Ascending aorta (tissue), 2 donors: ENCODE measurements around the gene AIFM3. TPM values are rescaled to one million over a fixed set of nuclear protein-coding genes. Genes with fewer than 3 reads are reported as not detected.

ENCODE experiments used
- DNase-seq, 2 donors: peaks; one replicate each; pipeline ENCODE4 v3.0.0-alpha.2; 2019; ENCODE audit warnings: low spot score in 2 of 2
- H3K27ac ChIP-seq, 2 donors: fragments of 200-600 bp; sonication (generic); one replicate each; pipeline ENCODE4 v1.5.1; 2016 to 2017; ENCODE audit warnings: mild to moderate bottlenecking in 1 of 2
- H3K27me3 ChIP-seq: fragments of 200-600 bp; sonication (generic); one replicate; pipeline ENCODE4 v1.5.1; 2017
- H3K36me3 ChIP-seq, 2 donors: fragments of 200-600 bp; sonication (generic); one replicate each; pipeline ENCODE4 v1.5.1; 2016
- H3K4me1 ChIP-seq, 2 donors: fragments of 200-600 bp; sonication (generic); one replicate each; pipeline ENCODE4 v1.5.1; 2016 to 2017; ENCODE audit warnings: mild to moderate bottlenecking in 1 of 2
- H3K4me3 ChIP-seq, 2 donors: fragments of 200-600 bp; sonication (generic); one replicate each; pipeline ENCODE4 v1.5.1; 2016 to 2017; ENCODE audit warnings: mild to moderate bottlenecking in 1 of 2
- H3K9me3 ChIP-seq, 2 donors: fragments of 200-600 bp; sonication (generic); one replicate each; pipeline ENCODE4 v1.5.1; 2016
- intact Hi-C: fragments of 100-400 bp; cut with DNase I; formaldehyde crosslinking; loops from one replicate; pipeline ENCODE4 v1.15.1; 2023
- total RNA-seq: library from RNA; depleted of rRNA; stranded (reverse); fragments of >200 nt; gene quantifications from one replicate; pipeline ENCODE4 v1.1.0, GENCODE V29; 2016
- TF ChIP-seq, protein P1 (sequence below), 3 experiments: fragments of 200-600 bp in 2 of 3; fragments of 450-650 bp in 1 of 3; sonication (generic) in 2 of 3; IDR thresholded peaks; one replicate each; pipeline ENCODE4 v1.5.1; 2016 to 2019; ENCODE audit warnings: antibody characterized with exemption in 3 of 3, mild to moderate bottlenecking in 1 of 3, moderate library complexity in 1 of 3

The AIFM3 gene
- total RNA-seq, 1 donor from 2014 or later: not detected

DNA sequence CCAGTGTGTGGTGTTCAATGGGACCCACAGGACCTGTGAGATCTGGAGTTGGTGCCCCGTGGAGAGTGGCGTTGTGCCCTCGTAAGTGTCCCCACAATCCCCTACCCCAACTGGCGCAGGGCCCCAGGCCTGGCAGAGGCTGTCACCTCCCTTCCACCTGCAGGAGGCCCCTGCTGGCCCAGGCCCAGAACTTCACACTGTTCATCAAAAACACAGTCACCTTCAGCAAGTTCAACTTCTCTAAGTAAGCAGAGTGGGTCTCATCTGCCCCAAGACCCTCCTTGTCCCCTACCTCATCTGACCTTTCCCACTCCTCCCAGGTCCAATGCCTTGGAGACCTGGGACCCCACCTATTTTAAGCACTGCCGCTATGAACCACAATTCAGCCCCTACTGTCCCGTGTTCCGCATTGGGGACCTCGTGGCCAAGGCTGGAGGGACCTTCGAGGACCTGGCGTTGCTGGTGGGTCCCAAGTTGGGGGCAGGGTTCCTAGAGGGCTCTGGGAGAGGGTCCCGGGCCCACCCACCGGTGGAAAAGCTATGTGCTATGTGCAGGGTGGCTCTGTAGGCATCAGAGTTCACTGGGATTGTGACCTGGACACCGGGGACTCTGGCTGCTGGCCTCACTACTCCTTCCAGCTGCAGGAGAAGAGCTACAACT, 56.0 kb downstream of the AIFM3 start:
- no peaks in the 10 kb centered on the region for H3K4me1 ChIP-seq
- no peaks in the 10 kb centered on the region for H3K27me3 ChIP-seq
- H3K4me3 ChIP-seq: no peak overlapping the region
- H3K27ac ChIP-seq: no peak overlapping the region
- H3K9me3 ChIP-seq: no peaks in the 10 kb centered on the region
- intact Hi-C loops: no loop called here
- H3K36me3 ChIP-seq: no peaks in the 10 kb centered on the region
- no peak for DNase-seq
- TF ChIP-seq, protein P1, sequence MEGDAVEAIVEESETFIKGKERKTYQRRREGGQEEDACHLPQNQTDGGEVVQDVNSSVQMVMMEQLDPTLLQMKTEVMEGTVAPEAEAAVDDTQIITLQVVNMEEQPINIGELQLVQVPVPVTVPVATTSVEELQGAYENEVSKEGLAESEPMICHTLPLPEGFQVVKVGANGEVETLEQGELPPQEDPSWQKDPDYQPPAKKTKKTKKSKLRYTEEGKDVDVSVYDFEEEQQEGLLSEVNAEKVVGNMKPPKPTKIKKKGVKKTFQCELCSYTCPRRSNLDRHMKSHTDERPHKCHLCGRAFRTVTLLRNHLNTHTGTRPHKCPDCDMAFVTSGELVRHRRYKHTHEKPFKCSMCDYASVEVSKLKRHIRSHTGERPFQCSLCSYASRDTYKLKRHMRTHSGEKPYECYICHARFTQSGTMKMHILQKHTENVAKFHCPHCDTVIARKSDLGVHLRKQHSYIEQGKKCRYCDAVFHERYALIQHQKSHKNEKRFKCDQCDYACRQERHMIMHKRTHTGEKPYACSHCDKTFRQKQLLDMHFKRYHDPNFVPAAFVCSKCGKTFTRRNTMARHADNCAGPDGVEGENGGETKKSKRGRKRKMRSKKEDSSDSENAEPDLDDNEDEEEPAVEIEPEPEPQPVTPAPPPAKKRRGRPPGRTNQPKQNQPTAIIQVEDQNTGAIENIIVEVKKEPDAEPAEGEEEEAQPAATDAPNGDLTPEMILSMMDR (IDR thresholded peaks at IDR 0.05): no peak

DNA sequence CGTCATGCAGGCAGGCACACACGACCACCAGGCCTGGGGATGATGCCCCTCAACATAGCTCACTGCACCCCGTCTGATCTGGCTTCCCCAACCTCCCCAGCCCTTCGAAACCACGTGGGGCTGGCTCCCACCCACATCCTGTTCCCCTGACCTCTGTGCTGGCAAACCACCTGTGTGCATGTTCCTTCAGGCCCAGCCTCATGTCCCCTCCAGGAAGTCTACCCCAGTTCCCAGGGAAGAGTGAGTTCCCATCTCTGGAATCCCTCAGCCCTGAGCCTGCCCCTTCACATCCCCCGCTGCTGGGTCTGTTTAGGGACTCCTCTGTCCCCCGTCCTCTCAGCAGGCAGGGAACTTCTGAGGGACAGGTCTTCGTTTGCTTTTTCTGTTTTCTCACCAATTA, 58.2 kb downstream of the AIFM3 start:
- no peak overlapping the region for H3K27ac ChIP-seq
- H3K36me3 ChIP-seq: no peaks in the 10 kb centered on the region
- no peak for DNase-seq
- no peaks in the 10 kb centered on the region for H3K4me1 ChIP-seq
- TF ChIP-seq, protein P1 (IDR thresholded peaks at IDR 0.05): no peak
- H3K9me3 ChIP-seq: no peaks in the 10 kb centered on the region
- H3K4me3 ChIP-seq: no peak overlapping the region
- intact Hi-C loops: no loop called here
- no peaks in the 10 kb centered on the region for H3K27me3 ChIP-seq

DNA sequence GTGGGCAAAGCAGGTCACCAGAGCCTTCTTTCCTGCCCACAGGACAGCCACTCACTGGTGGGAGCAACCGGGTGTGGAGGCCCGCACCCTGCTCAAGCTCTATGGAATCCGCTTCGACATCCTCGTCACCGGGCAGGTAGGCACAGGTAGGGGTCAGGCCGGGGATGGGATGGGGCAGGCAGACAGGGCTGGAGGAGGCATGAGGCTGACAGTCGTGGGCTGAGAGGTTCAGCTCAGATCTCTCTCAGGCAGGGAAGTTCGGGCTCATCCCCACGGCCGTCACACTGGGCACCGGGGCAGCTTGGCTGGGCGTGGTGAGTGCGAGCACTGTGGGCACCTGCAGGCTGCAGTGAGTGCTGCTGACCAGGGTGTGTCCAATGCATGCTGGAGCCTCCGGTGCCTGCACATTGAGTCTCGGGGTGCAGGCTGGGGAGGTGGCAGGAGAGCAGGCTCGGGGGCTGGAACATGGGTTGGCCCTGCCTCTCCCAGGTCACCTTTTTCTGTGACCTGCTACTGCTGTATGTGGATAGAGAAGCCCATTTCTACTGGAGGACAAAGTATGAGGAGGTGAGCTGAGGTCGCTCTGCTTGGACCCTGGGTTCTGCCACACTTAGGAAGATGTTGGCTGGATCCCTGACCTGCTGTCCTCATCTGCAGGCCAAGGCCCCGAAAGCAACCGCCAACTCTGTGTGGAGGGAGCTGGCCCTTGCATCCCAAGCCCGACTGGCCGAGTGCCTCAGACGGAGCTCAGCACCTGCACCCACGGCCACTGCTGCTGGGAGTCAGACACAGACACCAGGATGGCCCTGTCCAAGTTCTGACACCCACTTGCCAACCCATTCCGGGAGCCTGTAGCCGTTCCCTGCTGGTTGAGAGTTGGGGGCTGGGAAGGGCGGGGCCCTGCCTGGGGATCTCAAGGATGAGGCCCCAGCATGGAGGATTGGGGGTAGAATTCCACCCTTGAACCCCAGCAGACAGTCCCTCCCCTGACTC, 59.0 kb downstream of the AIFM3 start:
- no peak overlapping the region for H3K27ac ChIP-seq
- DNase-seq: no peak
- intact Hi-C loops: no loop called here
- TF ChIP-seq, protein P1 (IDR thresholded peaks at IDR 0.05): no peak
- H3K4me3 ChIP-seq: no peak overlapping the region
- H3K4me1 ChIP-seq: no peaks in the 10 kb centered on the region
- no peaks in the 10 kb centered on the region for H3K27me3 ChIP-seq
- H3K9me3 ChIP-seq: no peaks in the 10 kb centered on the region
- H3K36me3 ChIP-seq: no peaks in the 10 kb centered on the region

DNA sequence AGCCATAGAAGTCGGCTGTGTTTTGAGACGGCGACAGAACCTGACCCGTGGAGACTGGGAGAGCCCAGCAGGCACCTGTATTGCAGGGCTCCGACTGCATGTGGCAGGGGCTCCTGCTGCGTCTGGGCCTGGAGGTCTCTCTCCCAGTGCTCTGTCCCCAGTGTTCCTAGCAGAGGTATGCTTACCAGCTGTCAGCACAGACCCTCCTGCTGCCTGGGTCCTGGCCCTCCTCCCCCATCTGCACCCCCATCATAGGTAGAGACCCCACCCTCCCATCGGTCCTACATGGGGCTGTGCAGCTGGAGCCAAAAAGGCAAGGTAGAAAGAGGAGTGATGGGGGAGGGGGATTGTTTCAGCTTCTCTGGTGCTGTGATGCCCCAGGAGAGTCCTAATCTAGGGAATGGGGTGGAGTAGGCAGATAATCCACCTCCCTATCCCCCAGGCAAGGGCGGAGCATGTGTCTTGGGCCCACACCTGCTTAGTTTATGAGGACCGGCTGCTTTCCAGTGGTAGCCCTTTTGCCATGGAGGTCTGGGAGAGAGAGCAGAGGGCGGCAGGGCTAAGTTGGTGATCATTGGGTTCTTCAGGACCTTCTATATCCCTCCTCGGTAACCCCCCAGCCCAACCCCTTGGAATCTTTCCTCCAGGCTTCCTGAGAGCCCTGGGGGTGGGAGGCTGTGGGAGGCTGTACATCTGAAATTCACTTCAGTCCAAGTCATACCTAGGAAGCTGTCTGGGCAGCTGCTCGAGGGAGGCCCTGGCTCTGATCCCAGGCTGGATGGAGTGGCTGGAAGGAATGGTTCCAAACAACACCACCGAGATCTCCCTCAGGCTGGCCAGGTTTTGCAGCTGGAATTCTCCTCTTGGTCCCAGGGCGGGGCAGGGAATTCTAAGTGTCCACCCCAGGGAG, 60.0 kb downstream of the AIFM3 start:
- intact Hi-C loops: no loop called here
- Histone ChIP-seq H3K27ac (no peak overlapping the region), H3K4me3 (no peak overlapping the region), H3K36me3 (no peaks in the 10 kb centered on the region), H3K27me3 (no peaks in the 10 kb centered on the region), H3K4me1 (no peaks in the 10 kb centered on the region), H3K9me3 (no peaks in the 10 kb centered on the region)
- DNase-seq: no peak
- TF ChIP-seq, protein P1 (IDR thresholded peaks at IDR 0.05): no peak
